ENCODE data around the gene NPR3. TPM values are rescaled to one million over a fixed set of nuclear protein-coding genes. Genes with fewer than 3 reads are reported as not detected.

Gene NPR3
- total RNA-seq, 1 experiment from 2014 or later, result not detected

- no peak overlapping the region for H3K14ac ChIP-seq (ENCODE audit: insufficient read depth, low read length)
- H3K9ac ChIP-seq (ENCODE audit: extremely low read depth, insufficient read length, low read length), result no peak overlapping the region
- no peaks in the 10 kb centered on the region for H3K36me3 Mint-ChIP-seq (ENCODE audit: insufficient read depth in 1 of 3, low read depth in 3 of 3)
- H3K4me1 ChIP-seq (ENCODE audit: insufficient read depth, low read length), result no peaks in the 10 kb centered on the region
- no peak for DNase-seq
- no peaks in the 10 kb centered on the region for H3K4me1 Mint-ChIP-seq
- H3K4me3 Mint-ChIP-seq, result no peak overlapping the region
- no peaks in the 10 kb centered on the region for H3K9me3 Mint-ChIP-seq
- H3K27ac Mint-ChIP-seq, result no peak overlapping the region
- H2AK5ac ChIP-seq (ENCODE audit: insufficient read length, low read length), result no peak overlapping the region
- H3K56ac ChIP-seq (ENCODE audit: insufficient read length, low read depth, low read length), result no peak overlapping the region
- no peak overlapping the region for H2AFZ ChIP-seq (ENCODE audit: low read length)
- H4K8ac ChIP-seq (replicated peaks; ENCODE audit: insufficient read length, low read depth, low read length), result no peak overlapping the region
- H3K23me2 ChIP-seq (ENCODE audit: insufficient read length, low read depth, low read length, poor library complexity, severe bottlenecking), result no peaks in the 10 kb centered on the region
- no peaks in the 10 kb centered on the region for H4K20me1 ChIP-seq (ENCODE audit: control insufficient read depth, insufficient read depth, insufficient read length)
- H3K27me3 Mint-ChIP-seq (ENCODE audit: low read depth), result no peaks in the 10 kb centered on the region
- H3K18ac ChIP-seq (ENCODE audit: insufficient read length, low read depth, low read length), result no peak overlapping the region
- no peak overlapping the region for H3T11ph ChIP-seq (ENCODE audit: low read length)
- H4K91ac ChIP-seq (ENCODE audit: insufficient read length, low read depth, low read length), result no peak overlapping the region
- no peaks in the 10 kb centered on the region for H3K79me1 ChIP-seq (ENCODE audit: insufficient read depth, low read depth, low read length, poor library complexity, severe bottlenecking)
- H3K23ac ChIP-seq (ENCODE audit: insufficient read length, low read depth, low read length), result no peak overlapping the region
- no peak overlapping the region for H4K5ac ChIP-seq (ENCODE audit: insufficient read length, low read depth, low read length)
- no peak overlapping the region for H3K4me2 ChIP-seq (ENCODE audit: insufficient read depth, insufficient read length, low read length)
- no peak overlapping the region for H2BK5ac ChIP-seq (ENCODE audit: insufficient read length, low read length)
- no peak overlapping the region for H2BK15ac ChIP-seq (ENCODE audit: low read depth, low read length)
- no CpG with 5 or more reads among the region's 3 CpGs for WGBS (ENCODE audit: extremely low coverage, insufficient read length, low lambda C conversion rate)
- H3K4ac ChIP-seq (ENCODE audit: low read depth, low read length), result no peak overlapping the region
- H3K27ac ChIP-seq (ENCODE audit: insufficient read length, low read depth, low read length), result no peak overlapping the region
- TF ChIP-seq, protein P1, sequence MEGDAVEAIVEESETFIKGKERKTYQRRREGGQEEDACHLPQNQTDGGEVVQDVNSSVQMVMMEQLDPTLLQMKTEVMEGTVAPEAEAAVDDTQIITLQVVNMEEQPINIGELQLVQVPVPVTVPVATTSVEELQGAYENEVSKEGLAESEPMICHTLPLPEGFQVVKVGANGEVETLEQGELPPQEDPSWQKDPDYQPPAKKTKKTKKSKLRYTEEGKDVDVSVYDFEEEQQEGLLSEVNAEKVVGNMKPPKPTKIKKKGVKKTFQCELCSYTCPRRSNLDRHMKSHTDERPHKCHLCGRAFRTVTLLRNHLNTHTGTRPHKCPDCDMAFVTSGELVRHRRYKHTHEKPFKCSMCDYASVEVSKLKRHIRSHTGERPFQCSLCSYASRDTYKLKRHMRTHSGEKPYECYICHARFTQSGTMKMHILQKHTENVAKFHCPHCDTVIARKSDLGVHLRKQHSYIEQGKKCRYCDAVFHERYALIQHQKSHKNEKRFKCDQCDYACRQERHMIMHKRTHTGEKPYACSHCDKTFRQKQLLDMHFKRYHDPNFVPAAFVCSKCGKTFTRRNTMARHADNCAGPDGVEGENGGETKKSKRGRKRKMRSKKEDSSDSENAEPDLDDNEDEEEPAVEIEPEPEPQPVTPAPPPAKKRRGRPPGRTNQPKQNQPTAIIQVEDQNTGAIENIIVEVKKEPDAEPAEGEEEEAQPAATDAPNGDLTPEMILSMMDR (conservative IDR thresholded peaks at IDR 0.05), result no peak
- H2BK120ac ChIP-seq (ENCODE audit: low read depth, low read length, poor library complexity, severe bottlenecking), result no peak overlapping the region
- no peaks in the 10 kb centered on the region for H3K27me3 ChIP-seq (ENCODE audit: insufficient read depth, low read length)
- H3K9me3 ChIP-seq (ENCODE audit: control insufficient read depth, low read depth, low read length), result no peaks in the 10 kb centered on the region
- H3K79me2 ChIP-seq (ENCODE audit: insufficient read depth, low read length), result no peaks in the 10 kb centered on the region
- no peak overlapping the region for H2BK12ac ChIP-seq (ENCODE audit: insufficient read length, low read depth, low read length)
- H2BK20ac ChIP-seq (ENCODE audit: low read depth, low read length, poor library complexity, severe bottlenecking), result no peak overlapping the region
These were observed 129.5 kb downstream of the NPR3 start for GRCh38 chr5:32840606-32841005.

Other genes starting within 250 kb of the NPR3 start
- 288 and 296 TPM in 2 replicates for gene SUB1, start 125.8 kb upstream of the NPR3 start, total RNA-seq (2021)

Measured in H9 (cell line).